ENCODE measurements around the gene FAM131B.

Gene FAM131B

DNA sequence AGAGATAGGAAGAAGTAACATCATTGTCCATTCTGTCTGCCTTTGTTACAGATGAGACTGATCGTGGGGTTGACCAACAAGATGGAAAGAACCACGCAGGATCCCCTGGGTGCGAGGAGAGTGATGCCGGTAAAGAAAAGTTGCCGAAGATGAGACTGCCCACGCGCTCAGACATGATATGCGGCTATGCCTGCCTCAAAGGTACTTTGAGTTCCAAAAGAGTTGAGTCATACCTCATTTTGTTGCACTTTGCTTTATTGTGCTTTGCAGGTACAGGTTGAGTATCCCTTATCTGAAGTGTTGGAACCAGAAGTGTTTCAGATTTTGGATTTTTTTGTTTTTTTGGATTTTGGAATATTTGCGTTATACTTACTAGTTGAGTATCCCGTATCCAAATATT lies 58.8 kb downstream of the FAM131B start:
- TF ChIP-seq, protein P1, sequence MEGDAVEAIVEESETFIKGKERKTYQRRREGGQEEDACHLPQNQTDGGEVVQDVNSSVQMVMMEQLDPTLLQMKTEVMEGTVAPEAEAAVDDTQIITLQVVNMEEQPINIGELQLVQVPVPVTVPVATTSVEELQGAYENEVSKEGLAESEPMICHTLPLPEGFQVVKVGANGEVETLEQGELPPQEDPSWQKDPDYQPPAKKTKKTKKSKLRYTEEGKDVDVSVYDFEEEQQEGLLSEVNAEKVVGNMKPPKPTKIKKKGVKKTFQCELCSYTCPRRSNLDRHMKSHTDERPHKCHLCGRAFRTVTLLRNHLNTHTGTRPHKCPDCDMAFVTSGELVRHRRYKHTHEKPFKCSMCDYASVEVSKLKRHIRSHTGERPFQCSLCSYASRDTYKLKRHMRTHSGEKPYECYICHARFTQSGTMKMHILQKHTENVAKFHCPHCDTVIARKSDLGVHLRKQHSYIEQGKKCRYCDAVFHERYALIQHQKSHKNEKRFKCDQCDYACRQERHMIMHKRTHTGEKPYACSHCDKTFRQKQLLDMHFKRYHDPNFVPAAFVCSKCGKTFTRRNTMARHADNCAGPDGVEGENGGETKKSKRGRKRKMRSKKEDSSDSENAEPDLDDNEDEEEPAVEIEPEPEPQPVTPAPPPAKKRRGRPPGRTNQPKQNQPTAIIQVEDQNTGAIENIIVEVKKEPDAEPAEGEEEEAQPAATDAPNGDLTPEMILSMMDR (IDR thresholded peaks at IDR 0.05; ENCODE audit: low read depth, low read length): no peak
- DNase-seq (ENCODE audit: extremely low read depth, low read depth): no peak

Data from AG09319 (cell line).